SK-N-SH (cell line): Measurements from ENCODE around the gene RNU1-2.
"Not testable (repeated sequence)": the region's sequence is repeated elsewhere in the genome, so short reads cannot be mapped to it uniquely, and the experiment has no call there.

ENCODE experiments used
- EP300 ChIP-seq, 2 experiments: IDR thresholded peaks; 2 replicates each; pipeline versions ENCODE4 v1.4.0 to v1.6.1; 2012; ENCODE audit warnings: borderline replicate concordance in 1 of 2, low read depth in 1 of 2, low read length in 1 of 2
- GATA2 ChIP-seq: sonication (generic); formaldehyde crosslinking; IDR thresholded peaks from 2 replicates; pipeline ENCODE4 v1.5.0; 2020; ENCODE audit warnings: mild to moderate bottlenecking, missing genetic modification reagents
- TF ChIP-seq, protein P1 (sequence below): IDR thresholded peaks from 2 replicates; pipeline ENCODE4 v1.6.1; 2012; ENCODE audit warnings: mild to moderate bottlenecking, low read depth, low read length, moderate library complexity
- TF ChIP-seq, protein P2 (sequence below): IDR thresholded peaks from 2 replicates; pipeline ENCODE4 v1.4.0; 2012; ENCODE audit warnings: low read depth, borderline replicate concordance

DNA sequence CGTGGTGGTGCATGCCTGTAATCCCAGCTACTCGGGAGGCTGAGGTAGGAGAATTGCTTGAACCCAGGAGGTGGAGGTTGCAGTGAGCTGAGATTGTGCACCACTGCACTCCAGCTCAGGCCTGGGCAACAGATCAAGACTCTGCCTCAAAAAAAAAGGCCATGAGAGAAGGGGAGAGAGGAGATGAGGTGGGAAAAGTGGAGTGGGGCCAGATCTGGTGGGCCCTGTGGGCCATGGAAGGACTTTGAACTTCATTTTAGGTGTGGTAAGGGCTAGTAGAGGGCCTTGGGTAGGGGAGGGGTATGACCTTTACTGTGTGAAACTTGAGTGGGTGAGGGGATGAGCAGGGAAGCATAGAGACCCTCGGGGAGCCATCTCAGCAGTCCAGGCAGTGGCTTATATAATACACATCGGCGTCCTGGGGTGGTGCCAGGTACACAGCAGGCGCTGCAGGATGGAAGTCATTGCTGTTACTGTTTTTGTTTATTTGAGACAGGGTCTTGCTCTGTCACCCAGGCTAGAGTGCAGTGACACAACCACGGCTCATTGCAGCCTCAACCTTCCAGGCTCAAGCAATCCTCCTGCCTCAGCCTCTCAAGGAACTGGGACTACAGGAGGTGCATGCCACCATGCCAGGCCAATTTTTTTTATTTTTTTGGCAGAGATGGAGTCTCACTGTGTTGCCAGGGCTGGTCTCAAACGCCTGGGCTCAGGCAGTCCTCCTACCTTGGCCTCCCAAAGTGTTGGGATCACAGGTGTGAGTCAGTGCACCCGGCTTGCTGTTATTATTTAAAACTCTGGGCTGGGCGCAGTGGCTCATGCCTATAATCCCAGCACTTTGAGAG, 20.5 kb downstream of the RNU1-2 start:
- TF ChIP-seq, protein P1, sequence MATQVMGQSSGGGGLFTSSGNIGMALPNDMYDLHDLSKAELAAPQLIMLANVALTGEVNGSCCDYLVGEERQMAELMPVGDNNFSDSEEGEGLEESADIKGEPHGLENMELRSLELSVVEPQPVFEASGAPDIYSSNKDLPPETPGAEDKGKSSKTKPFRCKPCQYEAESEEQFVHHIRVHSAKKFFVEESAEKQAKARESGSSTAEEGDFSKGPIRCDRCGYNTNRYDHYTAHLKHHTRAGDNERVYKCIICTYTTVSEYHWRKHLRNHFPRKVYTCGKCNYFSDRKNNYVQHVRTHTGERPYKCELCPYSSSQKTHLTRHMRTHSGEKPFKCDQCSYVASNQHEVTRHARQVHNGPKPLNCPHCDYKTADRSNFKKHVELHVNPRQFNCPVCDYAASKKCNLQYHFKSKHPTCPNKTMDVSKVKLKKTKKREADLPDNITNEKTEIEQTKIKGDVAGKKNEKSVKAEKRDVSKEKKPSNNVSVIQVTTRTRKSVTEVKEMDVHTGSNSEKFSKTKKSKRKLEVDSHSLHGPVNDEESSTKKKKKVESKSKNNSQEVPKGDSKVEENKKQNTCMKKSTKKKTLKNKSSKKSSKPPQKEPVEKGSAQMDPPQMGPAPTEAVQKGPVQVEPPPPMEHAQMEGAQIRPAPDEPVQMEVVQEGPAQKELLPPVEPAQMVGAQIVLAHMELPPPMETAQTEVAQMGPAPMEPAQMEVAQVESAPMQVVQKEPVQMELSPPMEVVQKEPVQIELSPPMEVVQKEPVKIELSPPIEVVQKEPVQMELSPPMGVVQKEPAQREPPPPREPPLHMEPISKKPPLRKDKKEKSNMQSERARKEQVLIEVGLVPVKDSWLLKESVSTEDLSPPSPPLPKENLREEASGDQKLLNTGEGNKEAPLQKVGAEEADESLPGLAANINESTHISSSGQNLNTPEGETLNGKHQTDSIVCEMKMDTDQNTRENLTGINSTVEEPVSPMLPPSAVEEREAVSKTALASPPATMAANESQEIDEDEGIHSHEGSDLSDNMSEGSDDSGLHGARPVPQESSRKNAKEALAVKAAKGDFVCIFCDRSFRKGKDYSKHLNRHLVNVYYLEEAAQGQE: not testable (repeated sequence)
- TF ChIP-seq EP300 (IDR thresholded peaks at IDR 0.05; ENCODE audit: borderline replicate concordance in 1 of 2, low read depth in 1 of 2, low read length in 1 of 2); GATA2 (CRISPR knock-in tag): not testable (repeated sequence)
- TF ChIP-seq, protein P2, sequence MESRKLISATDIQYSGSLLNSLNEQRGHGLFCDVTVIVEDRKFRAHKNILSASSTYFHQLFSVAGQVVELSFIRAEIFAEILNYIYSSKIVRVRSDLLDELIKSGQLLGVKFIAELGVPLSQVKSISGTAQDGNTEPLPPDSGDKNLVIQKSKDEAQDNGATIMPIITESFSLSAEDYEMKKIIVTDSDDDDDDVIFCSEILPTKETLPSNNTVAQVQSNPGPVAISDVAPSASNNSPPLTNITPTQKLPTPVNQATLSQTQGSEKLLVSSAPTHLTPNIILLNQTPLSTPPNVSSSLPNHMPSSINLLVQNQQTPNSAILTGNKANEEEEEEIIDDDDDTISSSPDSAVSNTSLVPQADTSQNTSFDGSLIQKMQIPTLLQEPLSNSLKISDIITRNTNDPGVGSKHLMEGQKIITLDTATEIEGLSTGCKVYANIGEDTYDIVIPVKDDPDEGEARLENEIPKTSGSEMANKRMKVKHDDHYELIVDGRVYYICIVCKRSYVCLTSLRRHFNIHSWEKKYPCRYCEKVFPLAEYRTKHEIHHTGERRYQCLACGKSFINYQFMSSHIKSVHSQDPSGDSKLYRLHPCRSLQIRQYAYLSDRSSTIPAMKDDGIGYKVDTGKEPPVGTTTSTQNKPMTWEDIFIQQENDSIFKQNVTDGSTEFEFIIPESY: not testable (repeated sequence)
